ENCODE data around the gene METTL16.
"Not testable (repeated sequence)": the region's sequence is repeated elsewhere in the genome, so short reads cannot be mapped to it uniquely, and the experiment has no call there.

METTL16 gene

DNA sequence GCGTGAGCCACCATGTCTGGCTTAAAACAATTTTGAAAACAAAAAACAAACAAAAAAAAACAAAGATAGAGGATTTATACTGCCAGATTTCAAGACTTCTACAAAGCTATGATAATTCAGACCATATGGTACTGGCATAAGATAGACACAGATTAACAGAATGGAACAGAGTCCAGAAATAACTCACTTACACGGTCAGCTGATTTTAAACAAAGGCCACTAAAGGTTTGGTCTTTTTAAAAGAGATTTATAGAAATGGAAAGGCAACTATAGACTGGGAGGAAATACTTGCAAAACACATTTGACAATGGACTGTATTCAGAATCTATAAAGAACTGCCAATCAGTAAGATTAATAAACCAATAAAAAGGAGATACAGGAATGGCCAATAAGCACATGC, 62.2 kb downstream of the METTL16 start:
- H3K4me1 ChIP-seq (ENCODE audit: control insufficient read depth, low read depth, low read length): no peaks in the 10 kb centered on the region
- H3K27ac ChIP-seq (ENCODE audit: low read length): no peak overlapping the region
- no peak overlapping the region for H3K9ac ChIP-seq (ENCODE audit: low read length)
- H3K27me3 ChIP-seq (ENCODE audit: control insufficient read depth, insufficient read depth, low read length): no peaks in the 10 kb centered on the region
- no peak overlapping the region for H3K4me3 ChIP-seq (ENCODE audit: low read length)
- no peaks in the 10 kb centered on the region for H3K9me3 ChIP-seq (ENCODE audit: control insufficient read depth, low read depth, low read length)
- no peaks in the 10 kb centered on the region for H3K36me3 ChIP-seq (ENCODE audit: control insufficient read depth, low read depth, low read length)

DNA sequence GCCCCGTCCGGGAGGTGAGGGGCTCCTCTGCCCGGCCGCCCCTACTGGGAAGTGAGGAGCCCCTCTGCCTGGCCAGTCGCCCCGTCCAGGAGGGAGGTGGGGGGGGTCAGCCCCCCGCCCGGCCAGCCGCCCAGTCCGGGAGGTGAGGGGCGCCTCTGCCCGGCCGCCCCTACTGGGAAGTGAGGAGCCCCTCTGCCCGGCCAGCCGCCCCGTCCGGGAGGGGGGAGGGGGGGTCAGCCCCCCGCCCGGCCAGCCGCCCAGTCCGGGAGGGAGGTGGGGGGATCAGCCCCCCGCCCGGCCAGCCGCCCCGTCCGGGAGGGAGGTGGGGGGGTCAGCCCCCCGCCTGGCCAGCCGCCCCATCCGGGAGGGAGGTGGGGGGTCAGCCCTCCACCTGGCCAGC, 64.2 kb downstream of the METTL16 start:
- not testable (repeated sequence) for H3K4me1 ChIP-seq (ENCODE audit: control insufficient read depth, low read depth, low read length); H3K27ac ChIP-seq (ENCODE audit: low read length); H3K4me3 ChIP-seq (ENCODE audit: low read length); H3K9ac ChIP-seq (ENCODE audit: low read length); H3K36me3 ChIP-seq (ENCODE audit: control insufficient read depth, low read depth, low read length); H3K9me3 ChIP-seq (ENCODE audit: control insufficient read depth, low read depth, low read length); H3K27me3 ChIP-seq (ENCODE audit: control insufficient read depth, insufficient read depth, low read length)

DNA sequence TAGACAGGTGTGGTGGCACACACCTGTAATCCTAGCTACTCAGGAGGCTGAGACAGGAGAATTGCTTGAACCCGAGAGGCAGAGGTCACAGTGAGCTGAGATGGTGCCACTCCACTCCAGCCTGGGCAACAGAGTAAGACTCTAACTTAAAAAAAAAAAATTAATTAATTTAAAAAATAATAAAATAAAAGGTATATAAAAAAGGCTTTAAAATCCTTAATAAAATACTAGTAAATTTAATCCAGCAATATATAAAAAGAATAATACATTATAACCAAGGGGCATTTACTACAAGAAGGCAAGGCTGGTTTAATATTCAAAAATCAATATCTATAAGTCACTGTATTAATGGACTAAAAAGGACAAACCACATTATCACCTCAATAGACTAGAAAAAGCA, 66.0 kb downstream of the METTL16 start:
- H3K27ac ChIP-seq (ENCODE audit: low read length): no peak overlapping the region
- H3K9me3 ChIP-seq (ENCODE audit: control insufficient read depth, low read depth, low read length): no peaks in the 10 kb centered on the region
- no peaks in the 10 kb centered on the region for H3K4me1 ChIP-seq (ENCODE audit: control insufficient read depth, low read depth, low read length)
- H3K4me3 ChIP-seq (ENCODE audit: low read length): no peak overlapping the region
- H3K9ac ChIP-seq (ENCODE audit: low read length): no peak overlapping the region
- peaks cover 7% of the 10 kb centered on the region for H3K36me3 ChIP-seq (ENCODE audit: control insufficient read depth, low read depth, low read length)
- no peaks in the 10 kb centered on the region for H3K27me3 ChIP-seq (ENCODE audit: control insufficient read depth, insufficient read depth, low read length)

DNA sequence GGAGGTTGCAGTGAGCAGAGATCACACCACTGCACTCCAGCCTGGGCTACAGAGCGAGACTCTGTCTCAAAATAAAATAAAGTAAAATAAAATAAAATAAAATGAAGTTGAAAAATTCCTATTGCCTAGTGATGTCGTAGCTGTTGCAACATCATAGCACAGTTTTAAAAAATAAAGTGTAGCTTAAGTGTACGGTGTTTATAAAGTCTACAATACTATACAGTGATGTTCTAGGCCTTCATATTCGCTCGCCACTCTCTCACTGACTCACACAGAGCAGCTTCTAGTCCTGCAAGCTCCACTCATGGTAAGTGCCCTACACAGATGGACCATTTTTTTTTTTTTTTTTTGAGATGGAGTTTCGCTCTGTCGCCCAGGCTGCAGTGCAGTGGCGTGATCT, 67.3 kb downstream of the METTL16 start:
- Histone ChIP-seq H3K27me3 (ENCODE audit: control insufficient read depth, insufficient read depth, low read length) (no peaks in the 10 kb centered on the region), H3K4me3 (ENCODE audit: low read length) (no peak overlapping the region), H3K36me3 (ENCODE audit: control insufficient read depth, low read depth, low read length) (peaks cover 7% of the 10 kb centered on the region), H3K4me1 (ENCODE audit: control insufficient read depth, low read depth, low read length) (no peaks in the 10 kb centered on the region), H3K9me3 (ENCODE audit: control insufficient read depth, low read depth, low read length) (no peaks in the 10 kb centered on the region), H3K9ac (ENCODE audit: low read length) (no peak overlapping the region), H3K27ac (ENCODE audit: low read length) (no peak overlapping the region)

DNA sequence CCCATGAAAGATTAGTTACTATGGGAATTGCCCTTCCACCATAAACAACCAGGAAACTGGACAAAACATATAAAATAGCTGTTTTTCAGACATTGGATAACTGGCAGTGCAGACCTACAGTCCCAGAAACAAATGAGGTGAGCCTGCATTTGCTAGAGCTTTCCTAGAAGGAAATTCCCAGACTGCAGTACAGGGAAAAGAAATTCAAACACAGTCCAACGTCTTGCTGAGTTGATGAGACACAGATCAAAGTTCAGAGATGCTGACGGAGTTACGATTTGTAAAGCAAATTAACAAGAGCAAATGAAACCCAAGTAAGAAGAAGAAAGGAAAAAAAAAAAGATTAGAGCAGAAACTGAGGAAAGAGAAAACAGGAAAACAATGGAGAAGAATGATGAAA, 69.5 kb downstream of the METTL16 start:
- Histone ChIP-seq H3K9ac (ENCODE audit: low read length) (no peak overlapping the region), H3K36me3 (ENCODE audit: control insufficient read depth, low read depth, low read length) (peaks cover 14% of the 10 kb centered on the region), H3K9me3 (ENCODE audit: control insufficient read depth, low read depth, low read length) (no peaks in the 10 kb centered on the region), H3K4me1 (ENCODE audit: control insufficient read depth, low read depth, low read length) (no peaks in the 10 kb centered on the region), H3K27ac (ENCODE audit: low read length) (no peak overlapping the region), H3K4me3 (ENCODE audit: low read length) (no peak overlapping the region), H3K27me3 (ENCODE audit: control insufficient read depth, insufficient read depth, low read length) (no peaks in the 10 kb centered on the region)

DNA sequence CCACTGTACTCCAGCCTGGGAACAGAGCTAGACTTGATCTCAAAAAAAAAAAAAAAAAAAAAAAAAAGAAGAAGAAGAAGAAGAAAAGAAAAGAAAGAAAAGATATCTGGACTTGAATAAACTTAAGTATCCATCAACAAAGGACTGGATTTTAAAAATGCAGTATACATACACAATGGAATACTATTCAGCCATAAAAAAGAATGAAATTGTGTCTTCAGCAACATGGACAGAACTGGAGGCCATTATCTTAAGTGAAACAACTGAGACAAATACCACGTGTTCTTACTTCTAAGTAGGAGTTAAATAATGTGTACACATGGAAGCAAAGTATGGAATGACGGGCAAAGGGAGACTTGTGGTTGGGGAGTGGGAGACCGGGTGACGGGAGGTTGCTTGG, 70.8 kb downstream of the METTL16 start:
- Histone ChIP-seq H3K27ac (ENCODE audit: low read length) (no peak overlapping the region), H3K9me3 (ENCODE audit: control insufficient read depth, low read depth, low read length) (no peaks in the 10 kb centered on the region), H3K9ac (ENCODE audit: low read length) (no peak overlapping the region), H3K4me3 (ENCODE audit: low read length) (no peak overlapping the region), H3K36me3 (ENCODE audit: control insufficient read depth, low read depth, low read length) (peaks cover 24% of the 10 kb centered on the region), H3K27me3 (ENCODE audit: control insufficient read depth, insufficient read depth, low read length) (no peaks in the 10 kb centered on the region), H3K4me1 (ENCODE audit: control insufficient read depth, low read depth, low read length) (peaks cover 6% of the 10 kb centered on the region)

DNA sequence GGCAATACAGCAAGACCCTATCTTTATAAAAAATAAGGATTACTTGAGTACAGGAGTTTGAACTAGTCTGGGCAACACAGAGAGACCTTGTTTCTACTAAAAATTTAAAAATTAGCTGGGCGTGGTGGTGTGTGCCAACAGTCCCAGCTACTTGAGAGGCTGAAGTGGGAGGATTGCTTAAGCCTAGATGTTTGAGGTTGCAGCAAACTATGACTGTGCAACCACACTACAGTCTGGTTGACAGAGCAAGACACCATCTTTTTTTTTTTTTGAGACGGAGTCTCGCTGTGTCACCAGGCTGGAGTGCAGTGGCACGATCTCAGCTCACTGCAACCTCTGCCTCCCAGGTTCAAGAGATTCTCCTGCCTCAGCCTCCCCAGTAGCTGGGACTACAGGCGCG, 71.7 kb downstream of the METTL16 start:
- peaks cover 24% of the 10 kb centered on the region for H3K36me3 ChIP-seq (ENCODE audit: control insufficient read depth, low read depth, low read length)
- not testable (repeated sequence) for H3K9me3 ChIP-seq (ENCODE audit: control insufficient read depth, low read depth, low read length); H3K9ac ChIP-seq (ENCODE audit: low read length); H3K4me3 ChIP-seq (ENCODE audit: low read length); H3K27me3 ChIP-seq (ENCODE audit: control insufficient read depth, insufficient read depth, low read length); H3K27ac ChIP-seq (ENCODE audit: low read length)
- H3K4me1 ChIP-seq (ENCODE audit: control insufficient read depth, low read depth, low read length): peaks cover 15% of the 10 kb centered on the region

DNA sequence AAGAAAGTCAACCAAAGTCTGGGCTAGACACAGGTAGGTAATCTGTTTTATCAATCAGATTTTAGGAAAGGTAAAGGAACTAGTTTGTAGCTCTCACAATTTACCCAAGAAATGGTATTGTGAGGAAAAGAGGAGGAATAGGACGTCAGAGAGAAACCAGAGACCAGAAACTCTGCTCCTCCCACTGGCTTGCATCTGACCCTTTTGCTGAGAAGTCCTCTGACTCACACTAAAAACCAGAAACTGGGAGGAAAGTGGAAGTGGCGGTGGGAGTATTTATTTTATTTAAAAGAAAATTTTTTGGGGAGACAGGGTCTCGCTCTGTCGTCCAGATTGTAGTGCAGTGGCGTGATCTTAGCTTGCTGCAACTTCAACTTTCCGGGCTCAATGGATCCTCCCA, 72.9 kb downstream of the METTL16 start:
- no peak overlapping the region for H3K4me3 ChIP-seq (ENCODE audit: low read length)

DNA sequence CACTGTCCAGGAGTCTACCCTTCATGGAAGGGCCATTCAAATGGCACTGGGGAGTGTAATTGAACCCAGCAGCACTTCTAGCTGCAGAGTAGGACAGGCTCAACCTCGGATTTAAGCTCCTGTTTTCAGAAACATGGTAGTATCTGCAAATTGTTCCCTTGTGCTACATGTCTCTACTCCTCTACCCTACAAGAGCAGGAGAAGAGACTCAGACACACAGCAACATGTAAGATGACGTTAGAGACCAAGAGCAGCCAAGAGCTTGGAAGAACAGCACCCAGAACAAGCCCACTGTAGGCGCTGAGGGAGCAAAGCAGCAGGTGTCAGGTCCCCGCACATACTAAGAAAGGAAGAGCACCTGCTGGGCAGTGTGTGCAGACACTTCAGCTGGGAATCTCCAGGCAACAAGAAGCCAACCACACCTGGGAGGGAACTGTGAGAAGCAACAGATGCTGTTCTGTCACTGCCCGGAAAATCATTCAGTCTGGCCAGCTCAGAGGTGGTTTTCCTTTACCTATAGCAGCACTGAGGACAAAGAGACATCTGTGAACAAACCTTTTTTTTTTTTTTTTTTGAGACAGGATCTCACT, 75.3 kb downstream of the METTL16 start:
- H3K27ac ChIP-seq (ENCODE audit: low read length): peak overlapping the region; percentile 37
- no peaks in the 10 kb centered on the region for H3K9me3 ChIP-seq (ENCODE audit: control insufficient read depth, low read depth, low read length)
- H3K4me3 ChIP-seq (ENCODE audit: low read length): no peak overlapping the region
- H3K4me1 ChIP-seq (ENCODE audit: control insufficient read depth, low read depth, low read length): peaks cover 32% of the 10 kb centered on the region
- H3K9ac ChIP-seq (ENCODE audit: low read length): peak overlapping the region; percentile 78
- peaks cover 31% of the 10 kb centered on the region for H3K36me3 ChIP-seq (ENCODE audit: control insufficient read depth, low read depth, low read length)
- H3K27me3 ChIP-seq (ENCODE audit: control insufficient read depth, insufficient read depth, low read length): no peaks in the 10 kb centered on the region

More for the DNA sequence above, 72.9 kb downstream of the METTL16 start:
- H3K27ac ChIP-seq (ENCODE audit: low read length): no peak overlapping the region
- no peaks in the 10 kb centered on the region for H3K27me3 ChIP-seq (ENCODE audit: control insufficient read depth, insufficient read depth, low read length)
- no peak overlapping the region for H3K9ac ChIP-seq (ENCODE audit: low read length)
- H3K9me3 ChIP-seq (ENCODE audit: control insufficient read depth, low read depth, low read length): no peaks in the 10 kb centered on the region
- peaks cover 27% of the 10 kb centered on the region for H3K4me1 ChIP-seq (ENCODE audit: control insufficient read depth, low read depth, low read length)
- peaks cover 24% of the 10 kb centered on the region for H3K36me3 ChIP-seq (ENCODE audit: control insufficient read depth, low read depth, low read length)

DNA sequence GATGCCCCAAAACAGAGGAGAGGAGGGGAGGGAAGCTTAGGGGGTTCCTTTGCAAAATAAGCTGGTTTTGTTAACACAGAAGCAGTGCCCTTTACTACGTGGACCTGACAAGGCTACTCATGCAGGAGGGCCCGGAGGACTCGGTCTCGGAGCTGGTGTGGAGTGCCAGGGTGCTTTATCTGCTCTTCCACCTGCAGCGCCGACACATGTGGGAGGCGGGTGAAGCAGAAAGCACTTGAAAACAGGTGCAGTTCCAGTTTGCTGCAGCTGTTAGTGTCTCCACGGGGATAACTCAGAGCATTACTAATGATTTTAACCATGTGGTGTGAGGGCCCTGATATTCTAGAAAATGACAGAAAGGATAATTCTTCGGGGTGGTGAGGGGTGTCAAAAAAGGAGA, 75.8 kb downstream of the METTL16 start:
- H3K4me1 ChIP-seq (ENCODE audit: control insufficient read depth, low read depth, low read length): peaks cover 32% of the 10 kb centered on the region
- peak overlapping the region; percentile 78 for H3K9ac ChIP-seq (ENCODE audit: low read length)
- H3K9me3 ChIP-seq (ENCODE audit: control insufficient read depth, low read depth, low read length): no peaks in the 10 kb centered on the region
- peak overlapping the region; percentile 45 for H3K4me3 ChIP-seq (ENCODE audit: low read length)
- H3K27me3 ChIP-seq (ENCODE audit: control insufficient read depth, insufficient read depth, low read length): no peaks in the 10 kb centered on the region
- H3K36me3 ChIP-seq (ENCODE audit: control insufficient read depth, low read depth, low read length): peaks cover 28% of the 10 kb centered on the region
- H3K27ac ChIP-seq (ENCODE audit: low read length): peak overlapping the region; percentile 90

DNA sequence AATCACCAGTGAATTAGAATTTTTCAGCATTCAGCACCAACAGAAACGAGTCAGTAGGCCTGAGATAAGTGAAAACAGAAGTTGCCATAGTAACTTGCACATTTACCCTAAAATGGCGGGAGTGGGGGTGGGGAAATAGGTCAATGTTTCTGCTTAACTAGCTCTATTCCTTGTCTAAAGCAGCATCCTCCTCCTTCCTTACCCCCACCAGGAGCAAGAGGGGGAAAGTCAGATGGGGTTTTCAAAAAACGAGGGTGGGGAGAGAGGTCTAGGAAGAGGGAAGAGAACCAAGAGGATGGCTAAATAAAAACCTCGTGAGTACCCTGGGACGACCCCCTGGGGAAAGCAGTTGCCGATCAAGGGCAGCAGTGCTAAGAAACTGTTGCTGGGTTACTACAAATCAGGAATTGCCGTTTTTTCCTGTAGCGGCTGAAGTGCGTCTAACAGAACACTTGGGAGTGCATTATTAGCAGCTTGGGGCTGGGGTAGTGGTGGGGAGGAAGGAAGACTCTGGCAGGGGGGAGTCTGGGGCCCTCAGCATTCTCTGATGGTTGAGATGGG, 76.4 kb downstream of the METTL16 start:
- peak overlapping the region; percentile 78 for H3K9ac ChIP-seq (ENCODE audit: low read length)
- H3K9me3 ChIP-seq (ENCODE audit: control insufficient read depth, low read depth, low read length): no peaks in the 10 kb centered on the region
- H3K36me3 ChIP-seq (ENCODE audit: control insufficient read depth, low read depth, low read length): peaks cover 28% of the 10 kb centered on the region
- peaks cover 32% of the 10 kb centered on the region for H3K4me1 ChIP-seq (ENCODE audit: control insufficient read depth, low read depth, low read length)
- peak overlapping the region; percentile 45 for H3K4me3 ChIP-seq (ENCODE audit: low read length)
- H3K27me3 ChIP-seq (ENCODE audit: control insufficient read depth, insufficient read depth, low read length): no peaks in the 10 kb centered on the region
- H3K27ac ChIP-seq (ENCODE audit: low read length): peak overlapping the region; percentile 90

DNA sequence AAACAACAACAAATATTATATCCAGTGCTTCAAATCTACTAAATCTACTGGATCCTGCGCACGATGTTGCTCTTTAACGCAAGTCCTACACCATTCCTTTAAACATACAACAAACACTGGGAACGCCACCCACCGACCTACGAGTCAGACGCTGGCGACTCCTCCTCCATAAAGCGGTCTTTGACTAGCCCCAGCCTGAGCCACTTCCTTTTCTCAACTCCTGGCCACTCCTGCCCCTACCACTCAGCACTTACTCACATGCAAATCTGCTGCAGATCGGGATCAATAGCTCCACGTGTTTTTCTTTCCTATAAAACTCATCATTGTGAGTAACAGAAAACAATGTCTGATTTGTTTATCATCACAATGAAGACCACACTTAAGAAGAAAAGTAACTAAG, 78.0 kb downstream of the METTL16 start:
- Histone ChIP-seq H3K36me3 (ENCODE audit: control insufficient read depth, low read depth, low read length) (peaks cover 28% of the 10 kb centered on the region), H3K27me3 (ENCODE audit: control insufficient read depth, insufficient read depth, low read length) (no peaks in the 10 kb centered on the region), H3K9me3 (ENCODE audit: control insufficient read depth, low read depth, low read length) (no peaks in the 10 kb centered on the region), H3K4me3 (ENCODE audit: low read length) (no peak overlapping the region), H3K27ac (ENCODE audit: low read length) (no peak overlapping the region), H3K9ac (ENCODE audit: low read length) (no peak overlapping the region), H3K4me1 (ENCODE audit: control insufficient read depth, low read depth, low read length) (peaks cover 32% of the 10 kb centered on the region)

Measured in iPS-18a (cell line).